SJCRH30 (cell line): Measurements from ENCODE around the gene CLMN. TPM values are rescaled to one million over a fixed set of nuclear protein-coding genes. Genes with fewer than 3 reads are reported as not detected.

Source experiments
- DNase-seq, 2 experiments: peaks; one replicate each; pipeline ENCODE4 v3.0.0-alpha.2; 2015 to 2020
- H3K27ac ChIP-seq: fragments of 250-450 bp; sonication (Bioruptor Pico); 2 replicates; pipeline ENCODE4 v1.5.1; 2020; ENCODE audit warnings: mild to moderate bottlenecking, moderate library complexity
- H3K27me3 ChIP-seq: fragments of 250-450 bp; sonication (Bioruptor Pico); 2 replicates; pipeline ENCODE4 v1.5.1; 2020; ENCODE audit warnings: mild to moderate bottlenecking, moderate library complexity
- H3K36me3 ChIP-seq: fragments of 250-450 bp; sonication (Bioruptor Pico); 2 replicates; pipeline ENCODE4 v1.5.1; 2020; ENCODE audit warnings: mild to moderate bottlenecking, moderate library complexity
- H3K4me1 ChIP-seq: fragments of 250-450 bp; sonication (Bioruptor Pico); 2 replicates; pipeline ENCODE4 v1.5.1; 2020; ENCODE audit warnings: mild to moderate bottlenecking, moderate library complexity
- H3K4me3 ChIP-seq: fragments of 250-450 bp; sonication (Bioruptor Pico); 2 replicates; pipeline ENCODE4 v1.5.1; 2020; ENCODE audit warnings: mild to moderate bottlenecking, moderate library complexity
- H3K9me3 ChIP-seq: fragments of 250-450 bp; sonication (Bioruptor Pico); replicated peaks from 2 replicates; pipeline ENCODE4 v1.5.1; 2020; ENCODE audit warnings: mild to moderate bottlenecking, moderate library complexity
- total RNA-seq: library from RNA; depleted of rRNA; stranded (reverse); fragments of >200 nt; shearing (Covaris generic); gene quantifications from 2 replicates; pipeline ENCODE4 v1.2.3, GENCODE V29; 2014

Gene CLMN
- total RNA-seq, 1 experiment from 2014 or later = 29.0 TPM

DNA sequence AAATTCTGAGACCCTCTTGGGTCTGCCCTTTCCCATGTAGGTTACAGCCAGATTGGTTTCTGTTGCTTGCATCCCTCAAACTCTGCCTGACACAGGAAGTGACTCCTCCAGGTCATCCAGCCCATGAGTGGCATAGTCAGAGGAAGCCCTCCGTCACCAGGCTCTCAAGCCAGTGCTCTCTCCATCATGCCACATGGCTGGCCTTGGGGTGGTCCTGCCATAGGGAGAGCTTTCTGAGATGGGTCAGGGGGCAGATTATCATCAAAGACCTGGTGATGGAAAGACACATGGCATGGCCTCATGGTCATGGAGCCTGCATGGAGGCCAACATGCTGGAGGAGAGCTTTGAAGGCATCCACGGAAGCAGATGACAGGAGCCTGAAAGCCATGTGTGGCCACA lies 15.4 kb upstream of the CLMN start:
- Histone ChIP-seq H3K27me3 (no peaks in the 10 kb centered on the region), H3K4me3 (no peak overlapping the region), H3K27ac (no peak overlapping the region), H3K4me1 (no peaks in the 10 kb centered on the region), H3K36me3 (no peaks in the 10 kb centered on the region), H3K9me3 (no peaks in the 10 kb centered on the region)
- DNase-seq = no peak

GRCh38 chr14:95334044-95334443 lies 14.3 kb upstream of the CLMN start:
- H3K27me3 ChIP-seq = no peaks in the 10 kb centered on the region

GRCh38 chr14:95332641-95333040 lies 12.9 kb upstream of the CLMN start:
- Histone ChIP-seq H3K36me3 (no peaks in the 10 kb centered on the region), H3K27ac (no peak overlapping the region), H3K4me3 (no peak overlapping the region), H3K27me3 (no peaks in the 10 kb centered on the region), H3K9me3 (no peaks in the 10 kb centered on the region), H3K4me1 (peaks cover 9% of the 10 kb centered on the region)
- no peak for DNase-seq

More at GRCh38 chr14:95334044-95334443, 14.3 kb upstream of the CLMN start:
- Histone ChIP-seq H3K27ac (no peak overlapping the region), H3K4me3 (no peak overlapping the region), H3K9me3 (no peaks in the 10 kb centered on the region), H3K36me3 (no peaks in the 10 kb centered on the region), H3K4me1 (no peaks in the 10 kb centered on the region)
- DNase-seq = no peak

GRCh38 chr14:95331708-95332408 lies 12.2 kb upstream of the CLMN start:
- no peaks in the 10 kb centered on the region for H3K36me3 ChIP-seq
- H3K4me1 ChIP-seq = peaks cover 10% of the 10 kb centered on the region
- H3K27me3 ChIP-seq = no peaks in the 10 kb centered on the region
- no peak overlapping the region for H3K4me3 ChIP-seq
- H3K9me3 ChIP-seq = no peaks in the 10 kb centered on the region
- DNase-seq = no peak
- H3K27ac ChIP-seq = no peak overlapping the region

DNA sequence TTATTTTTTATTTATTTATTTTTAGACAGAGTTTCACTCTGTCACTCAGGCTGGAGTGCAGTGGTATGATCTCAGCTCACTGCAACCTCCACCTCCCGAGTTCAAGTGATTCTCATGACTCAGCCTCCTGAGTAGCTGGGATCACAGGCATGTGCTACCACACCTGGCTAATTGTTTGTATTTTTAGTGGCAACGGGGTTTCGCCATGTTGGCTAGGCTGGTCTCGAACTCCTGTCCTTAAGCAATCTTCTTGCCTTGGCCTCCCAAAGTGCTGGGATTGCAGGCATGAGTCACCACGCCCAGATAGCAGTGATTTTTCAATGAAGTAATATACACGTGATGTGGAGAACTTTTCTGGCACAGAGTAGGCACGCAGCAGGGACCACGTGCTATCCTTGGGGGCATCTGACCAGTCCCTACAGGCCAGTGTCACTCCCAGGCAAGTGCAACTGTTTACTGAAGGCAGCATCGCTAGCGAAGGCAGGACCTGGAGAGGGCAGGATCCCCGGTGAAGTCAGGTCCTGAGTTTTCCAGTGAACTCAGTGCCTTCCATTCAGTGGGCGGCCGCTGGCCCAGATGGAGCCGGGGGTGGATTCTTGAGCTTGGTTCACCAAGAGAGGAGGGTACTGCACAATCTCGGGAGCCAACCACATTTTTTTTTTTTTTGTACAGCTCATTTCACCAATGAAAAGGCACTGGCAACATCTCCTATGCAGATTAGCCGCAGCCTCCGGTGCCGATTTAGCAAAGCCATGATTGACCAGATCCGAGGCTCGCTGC lies 11.1 kb upstream of the CLMN start:
- Histone ChIP-seq H3K4me3 (no peak overlapping the region), H3K4me1 (peaks cover 10% of the 10 kb centered on the region), H3K27ac (no peak overlapping the region), H3K9me3 (no peaks in the 10 kb centered on the region), H3K36me3 (no peaks in the 10 kb centered on the region), H3K27me3 (no peaks in the 10 kb centered on the region)
- no peak for DNase-seq

DNA sequence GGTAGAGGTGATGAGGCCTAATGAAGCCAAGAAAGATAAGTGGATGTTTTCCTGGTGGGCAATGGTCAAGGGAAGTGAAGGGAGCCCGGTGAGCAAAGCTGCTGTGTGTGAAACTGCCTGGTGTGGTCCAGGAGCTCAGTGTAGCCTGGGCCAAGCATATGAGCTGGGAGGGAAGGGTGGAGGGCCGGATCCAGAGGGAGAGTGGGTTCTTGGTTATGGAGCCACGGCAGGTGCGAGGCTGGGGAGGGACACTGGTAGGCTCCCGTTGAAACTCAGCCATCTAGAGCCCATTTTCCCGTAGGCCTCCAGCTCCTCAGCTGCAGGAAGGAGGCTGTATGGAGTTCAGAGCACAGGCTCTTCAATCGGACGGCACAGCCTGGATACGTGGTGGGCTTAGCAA lies 10.2 kb upstream of the CLMN start:
- no peak overlapping the region for H3K4me3 ChIP-seq
- no peak for DNase-seq
- no peaks in the 10 kb centered on the region for H3K36me3 ChIP-seq
- H3K27ac ChIP-seq = no peak overlapping the region
- peaks cover 10% of the 10 kb centered on the region for H3K4me1 ChIP-seq
- H3K27me3 ChIP-seq = no peaks in the 10 kb centered on the region
- no peaks in the 10 kb centered on the region for H3K9me3 ChIP-seq

GRCh38 chr14:95328729-95329503 lies 9.2 kb upstream of the CLMN start:
- DNase-seq = no peak
- no peak overlapping the region for H3K27ac ChIP-seq
- no peaks in the 10 kb centered on the region for H3K36me3 ChIP-seq

GRCh38 chr14:95327558-95328374 lies 8.1 kb upstream of the CLMN start:
- H3K4me1 ChIP-seq = peaks cover 14% of the 10 kb centered on the region
- H3K36me3 ChIP-seq = no peaks in the 10 kb centered on the region
- H3K4me3 ChIP-seq = no peak overlapping the region
- H3K27me3 ChIP-seq = no peaks in the 10 kb centered on the region
- no peaks in the 10 kb centered on the region for H3K9me3 ChIP-seq
- DNase-seq = peak; percentile 60 to 80
- no peak overlapping the region for H3K27ac ChIP-seq

More at GRCh38 chr14:95328729-95329503, 9.2 kb upstream of the CLMN start:
- H3K9me3 ChIP-seq = no peaks in the 10 kb centered on the region
- peaks cover 14% of the 10 kb centered on the region for H3K4me1 ChIP-seq
- no peaks in the 10 kb centered on the region for H3K27me3 ChIP-seq
- H3K4me3 ChIP-seq = no peak overlapping the region

GRCh38 chr14:95326987-95327386 lies 7.3 kb upstream of the CLMN start:
- Histone ChIP-seq H3K27me3 (no peaks in the 10 kb centered on the region), H3K27ac (no peak overlapping the region), H3K4me1 (peaks cover 14% of the 10 kb centered on the region), H3K9me3 (no peaks in the 10 kb centered on the region), H3K4me3 (no peak overlapping the region), H3K36me3 (no peaks in the 10 kb centered on the region)
- DNase-seq = no peak

GRCh38 chr14:95323917-95324316 lies 4.2 kb upstream of the CLMN start:
- peaks cover 23% of the 10 kb centered on the region for H3K4me1 ChIP-seq
- peak in 1 of 2 experiments; percentile 49 for DNase-seq
- H3K27ac ChIP-seq = no peak overlapping the region

DNA sequence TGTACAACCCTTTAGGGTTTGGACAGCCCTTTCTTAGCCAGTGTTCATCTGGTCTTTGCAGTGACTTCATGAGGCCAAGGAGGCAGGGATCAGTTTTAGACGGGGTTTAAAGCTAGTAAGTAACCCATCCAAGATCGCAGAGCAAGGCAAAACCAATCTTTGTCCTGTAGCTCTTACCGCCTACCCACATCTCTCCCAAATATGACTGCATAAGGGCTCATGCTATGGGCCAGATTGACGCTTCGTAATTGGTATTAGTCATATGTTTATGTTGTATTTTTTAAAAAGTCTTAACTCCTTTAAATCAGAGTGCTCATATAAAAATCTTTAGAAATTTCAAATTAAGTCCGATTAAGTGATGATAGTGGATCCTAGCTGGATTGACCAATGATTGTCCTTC lies 3.7 kb upstream of the CLMN start:
- Histone ChIP-seq H3K27me3 (no peaks in the 10 kb centered on the region), H3K27ac (no peak overlapping the region), H3K4me3 (no peak overlapping the region), H3K36me3 (no peaks in the 10 kb centered on the region), H3K4me1 (peaks cover 24% of the 10 kb centered on the region), H3K9me3 (no peaks in the 10 kb centered on the region)
- no peak for DNase-seq

More at GRCh38 chr14:95323917-95324316, 4.2 kb upstream of the CLMN start:
- Histone ChIP-seq H3K27me3 (no peaks in the 10 kb centered on the region), H3K9me3 (no peaks in the 10 kb centered on the region), H3K36me3 (no peaks in the 10 kb centered on the region), H3K4me3 (no peak overlapping the region)

DNA sequence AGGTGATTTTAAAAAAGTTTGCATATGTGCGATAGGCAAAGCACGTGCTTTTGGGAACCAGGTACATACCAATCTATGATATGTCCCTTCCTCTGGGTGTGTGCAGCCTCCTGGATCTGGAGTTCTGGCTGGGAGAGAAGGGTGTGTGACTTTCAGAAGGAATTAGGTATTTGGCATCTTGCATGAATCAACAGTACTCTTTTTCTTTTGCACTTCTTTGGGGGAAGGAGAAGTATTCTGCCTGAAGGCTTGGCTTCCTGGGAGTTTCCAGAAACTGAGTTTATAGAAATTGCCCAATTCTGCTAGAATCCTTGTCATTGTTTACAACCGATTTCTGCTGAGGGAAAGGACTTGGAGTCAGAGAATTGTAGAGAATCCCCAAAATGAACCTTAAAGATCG lies 2.9 kb upstream of the CLMN start:
- Histone ChIP-seq H3K4me3 (no peak overlapping the region), H3K27me3 (no peaks in the 10 kb centered on the region), H3K4me1 (peaks cover 23% of the 10 kb centered on the region), H3K9me3 (no peaks in the 10 kb centered on the region), H3K36me3 (no peaks in the 10 kb centered on the region), H3K27ac (no peak overlapping the region)
- DNase-seq = no peak

- Histone ChIP-seq H3K9me3 (no peaks in the 10 kb centered on the region), H3K36me3 (no peaks in the 10 kb centered on the region), H3K4me3 (no peak overlapping the region), H3K27me3 (no peaks in the 10 kb centered on the region), H3K27ac (no peak overlapping the region), H3K4me1 (peaks cover 28% of the 10 kb centered on the region)
- no peak for DNase-seq
These were observed 2.2 kb upstream of the CLMN start for GRCh38 chr14:95321693-95322455.
